Measurements from ENCODE around the gene ARHGAP28. TPM values are rescaled to one million over a fixed set of nuclear protein-coding genes. Genes with fewer than 3 reads are reported as not detected.
"Not testable (repeated sequence)": the region's sequence is repeated elsewhere in the genome, so short reads cannot be mapped to it uniquely, and the experiment has no call there.

Gene ARHGAP28
- total and polyA plus RNA-seq, 2 experiments from 2014 or later, result 13.6 to 23.7 TPM

GRCh38 chr18:6927153-6927552, 197.6 kb downstream of the ARHGAP28 start:
- TF ChIP-seq CTCF (IDR thresholded peaks at IDR 0.05; ENCODE audit: low read depth, low read length), result no peak
- H3K4me1 ChIP-seq (ENCODE audit: low read depth), result no peaks in the 10 kb centered on the region
- H3K27ac ChIP-seq, result no peak overlapping the region
- no peak for DNase-seq (ENCODE audit: low read depth in 1 of 2, low spot score in 1 of 2)
- no peaks in the 10 kb centered on the region for H3K36me3 ChIP-seq
- no peak overlapping the region for H3K4me3 ChIP-seq
- H3K9me3 ChIP-seq (ENCODE audit: low read depth), result no peaks in the 10 kb centered on the region
- H3K27me3 ChIP-seq, result no peaks in the 10 kb centered on the region

GRCh38 chr18:6928359-6928758, 198.8 kb downstream of the ARHGAP28 start:
- DNase-seq (ENCODE audit: low read depth in 1 of 2, low spot score in 1 of 2), result no peak
- Histone ChIP-seq H3K27me3 (no peaks in the 10 kb centered on the region), H3K36me3 (no peaks in the 10 kb centered on the region), H3K9me3 (ENCODE audit: low read depth) (no peaks in the 10 kb centered on the region), H3K4me3 (no peak overlapping the region), H3K4me1 (ENCODE audit: low read depth) (no peaks in the 10 kb centered on the region), H3K27ac (no peak overlapping the region)
- no peak for TF ChIP-seq CTCF (IDR thresholded peaks at IDR 0.05; ENCODE audit: low read depth, low read length)

GRCh38 chr18:6929370-6930102, 200.0 kb downstream of the ARHGAP28 start:
- H3K4me1 ChIP-seq (ENCODE audit: low read depth), result no peaks in the 10 kb centered on the region
- DNase-seq (ENCODE audit: low read depth in 1 of 2, low spot score in 1 of 2), result peak in 1 of 2 donors; percentile 25
- no peaks in the 10 kb centered on the region for H3K27me3 ChIP-seq
- no peaks in the 10 kb centered on the region for H3K36me3 ChIP-seq
- H3K4me3 ChIP-seq, result no peak overlapping the region
- H3K9me3 ChIP-seq (ENCODE audit: low read depth), result no peaks in the 10 kb centered on the region
- TF ChIP-seq CTCF (IDR thresholded peaks at IDR 0.05; ENCODE audit: low read depth, low read length), result no peak
- no peak overlapping the region for H3K27ac ChIP-seq

GRCh38 chr18:6934859-6935258, 205.3 kb downstream of the ARHGAP28 start:
- no peak overlapping the region for H3K27ac ChIP-seq
- H3K36me3 ChIP-seq, result no peaks in the 10 kb centered on the region
- no peaks in the 10 kb centered on the region for H3K9me3 ChIP-seq (ENCODE audit: low read depth)
- H3K4me3 ChIP-seq, result no peak overlapping the region
- no peak for DNase-seq (ENCODE audit: low read depth in 1 of 2, low spot score in 1 of 2)
- TF ChIP-seq CTCF (IDR thresholded peaks at IDR 0.05; ENCODE audit: low read depth, low read length), result no peak
- H3K27me3 ChIP-seq, result no peaks in the 10 kb centered on the region
- no peaks in the 10 kb centered on the region for H3K4me1 ChIP-seq (ENCODE audit: low read depth)

GRCh38 chr18:6938003-6938402, 208.5 kb downstream of the ARHGAP28 start:
- DNase-seq (ENCODE audit: low read depth in 1 of 2, low spot score in 1 of 2), result no peak
- Histone ChIP-seq H3K36me3 (peaks cover 12% of the 10 kb centered on the region), H3K9me3 (ENCODE audit: low read depth) (no peaks in the 10 kb centered on the region), H3K27ac (no peak overlapping the region), H3K27me3 (no peaks in the 10 kb centered on the region), H3K4me3 (no peak overlapping the region), H3K4me1 (ENCODE audit: low read depth) (no peaks in the 10 kb centered on the region)
- no peak for TF ChIP-seq CTCF (IDR thresholded peaks at IDR 0.05; ENCODE audit: low read depth, low read length)

GRCh38 chr18:6938403-6938802, 208.9 kb downstream of the ARHGAP28 start:
- peaks cover 13% of the 10 kb centered on the region for H3K36me3 ChIP-seq

More at GRCh38 chr18:6938403-6938802, 208.9 kb downstream of the ARHGAP28 start:
- H3K27ac ChIP-seq; H3K4me1 ChIP-seq (ENCODE audit: low read depth); DNase-seq (ENCODE audit: low read depth in 1 of 2, low spot score in 1 of 2); H3K4me3 ChIP-seq; H3K9me3 ChIP-seq (ENCODE audit: low read depth); H3K27me3 ChIP-seq: not testable (repeated sequence)

Measured in cardiac muscle cell (in vitro differentiated cells and primary cell).